HCT116 (cell line): ENCODE results near the gene RMI2. TPM values are rescaled to one million over a fixed set of nuclear protein-coding genes. Genes with fewer than 3 reads are reported as not detected.

ENCODE experiments used
- ATAC-seq: fragments of 200-7000 bp; cut with Tn5 transposase; 2 replicates; pipeline ENCODE4 v1.9.1; 2020; ENCODE audit warnings: mild to moderate bottlenecking, moderate library complexity
- BruUV-seq: library from RNA; stranded (reverse); fragments of 400-500 nt; replicated peaks from 2 replicates; lab custom pipeline; 2021; lab: Mats Ljungman, UMichigan
- CTCF ChIA-PET: fragments of 300-600 bp; sonication (Branson Sonifier 250); formaldehyde crosslinking; loops from one replicate; lab custom pipeline; 2021; ENCODE audit warnings: antibody characterized with exemption; lab: Charles Lee
- POLR2A ChIA-PET: fragments of 300-600, 350-600 bp; sonication (Branson Sonifier 250); formaldehyde crosslinking; loops from one replicate; lab custom pipeline; 2021; ENCODE audit warnings: antibody characterized with exemption; lab: Charles Lee
- RAD21 ChIA-PET, 2 experiments: fragments of 300-600 bp; sonication (Branson Sonifier 250); formaldehyde crosslinking; loops; one replicate each; lab custom pipeline; 2023; ENCODE audit warnings: low total read pairs in 2 of 2; ENCODE audit not compliant: uncharacterized antibody in 2 of 2, unreplicated experiment in 2 of 2, low non-redundant PET in 1 of 2; lab: Charles Lee
- DNase-seq: peaks from one replicate; pipeline ENCODE4 v3.0.0-alpha.2; 2010; ENCODE audit warnings: low read depth, low spot score
- H2AFZ ChIP-seq: fragments of 200-600 bp; shearing (Covaris generic), sonication (generic); 2 replicates; pipeline ENCODE4 v1.6.1; 2017; ENCODE audit warnings: low read depth, mixed run types, mixed read lengths, antibody characterized with exemption, low read length; ENCODE audit not compliant: poor library complexity, severe bottlenecking
- H3K27ac ChIP-seq: 2 replicates; pipeline ENCODE4 v1.5.1; 2012; ENCODE audit warnings: low read depth, low read length
- H3K27me3 ChIP-seq: fragments of 200-600 bp; sonication (generic); 2 replicates; pipeline ENCODE4 v1.6.1; 2016; ENCODE audit warnings: mixed run types, low read length, mixed read lengths; ENCODE audit not compliant: insufficient read depth
- H3K36me3 ChIP-seq, 2 experiments: fragments of 200-500 bp in 1 of 2; fragments of 200-600 bp in 1 of 2; sonication (Bioruptor generic) in 1 of 2; sonication (generic) in 1 of 2; 2 replicates each; pipeline versions ENCODE4 v1.5.1 to v1.6.1; 2014 to 2016; ENCODE audit warnings: low read length in 2 of 2, inconsistent platforms in 1 of 2, mixed read lengths in 1 of 2, mixed run types in 1 of 2; ENCODE audit not compliant: insufficient read depth in 2 of 2, control insufficient read depth in 1 of 2
- H3K4me1 ChIP-seq, 2 experiments: fragments of 200-600 bp in 1 of 2; sonication (generic) in 1 of 2; 2 replicates each; pipeline versions ENCODE4 v1.5.1 to v1.6.1; 2012 to 2017; ENCODE audit warnings: low read length in 2 of 2, inconsistent platforms in 1 of 2, mild to moderate bottlenecking in 1 of 2, mixed read lengths in 1 of 2, mixed run types in 1 of 2, moderate library complexity in 1 of 2; ENCODE audit not compliant: insufficient read depth in 2 of 2, control insufficient read depth in 1 of 2
- H3K4me2 ChIP-seq: fragments of 200-600 bp; sonication (generic); 2 replicates; pipeline ENCODE4 v1.6.1; 2017; ENCODE audit warnings: mixed run types, low read length, mixed read lengths
- H3K4me3 ChIP-seq, 2 experiments: fragments of 200-600 bp in 1 of 2; sonication (generic) in 1 of 2; replicated peaks in 1 of 2; 2 replicates each; pipeline ENCODE4 v1.5.1; 2011 to 2016; ENCODE audit warnings: low read length in 2 of 2, control low read depth in 1 of 2, low read depth in 1 of 2, mild to moderate bottlenecking in 1 of 2, mixed read lengths in 1 of 2, mixed run types in 1 of 2
- H3K79me2 ChIP-seq: fragments of 200-600 bp; sonication (generic); 2 replicates; pipeline ENCODE4 v1.6.1; 2017; ENCODE audit warnings: mild to moderate bottlenecking, mixed run types, low read length, moderate library complexity, mixed read lengths; ENCODE audit not compliant: insufficient read depth
- H3K9ac ChIP-seq: fragments of 200-600 bp; sonication (generic); 2 replicates; pipeline ENCODE4 v1.6.1; 2016; ENCODE audit warnings: low read length, mixed read lengths
- H3K9me2 ChIP-seq: fragments of 200-600 bp; sonication (generic), shearing (Covaris generic); 2 replicates; pipeline ENCODE4 v1.6.1; 2017; ENCODE audit warnings: mixed run types, mild to moderate bottlenecking, moderate library complexity; ENCODE audit not compliant: insufficient read depth
- H3K9me3 ChIP-seq, 2 experiments: fragments of 200-500 bp in 1 of 2; fragments of 200-600 bp in 1 of 2; sonication (Bioruptor generic) in 1 of 2; sonication (generic) in 1 of 2; 2 replicates each; pipeline ENCODE4 v1.6.1; 2014 to 2017; ENCODE audit warnings: low read length in 2 of 2, mixed read lengths in 2 of 2, inconsistent platforms in 1 of 2, low read depth in 1 of 2, mild to moderate bottlenecking in 1 of 2, mixed run types in 1 of 2, moderate library complexity in 1 of 2; ENCODE audit not compliant: control insufficient read depth in 1 of 2, insufficient read depth in 1 of 2
- H4K20me1 ChIP-seq: fragments of 200-600 bp; sonication (generic), shearing (Covaris generic); 2 replicates; pipeline ENCODE4 v1.6.1; 2017; ENCODE audit warnings: mixed run types, mild to moderate bottlenecking, moderate library complexity; ENCODE audit not compliant: insufficient read depth
- ATF3 ChIP-seq: IDR thresholded peaks from 2 replicates; pipeline ENCODE4 v1.6.1; 2012
- CEBPB ChIP-seq: IDR thresholded peaks from 2 replicates; pipeline ENCODE4 v1.6.1; 2012; ENCODE audit warnings: low read depth
- EZH2 ChIP-seq: fragments of 200-600 bp; sonication (generic); IDR thresholded peaks from 2 replicates; pipeline ENCODE4 v1.6.1; 2017; ENCODE audit warnings: antibody characterized with exemption, mixed run types
- FOSL1 ChIP-seq: IDR thresholded peaks from 2 replicates; pipeline ENCODE4 v1.6.1; 2012; ENCODE audit warnings: low read depth
- JUND ChIP-seq: IDR thresholded peaks from 2 replicates; pipeline ENCODE4 v1.6.1; 2012
- RAD21 ChIP-seq: IDR thresholded peaks from 2 replicates; pipeline ENCODE4 v1.6.1; 2012; ENCODE audit warnings: low read depth, mild to moderate bottlenecking
- YY1 ChIP-seq: IDR thresholded peaks from 2 replicates; pipeline ENCODE4 v1.6.1; 2011; ENCODE audit warnings: low read length, low read depth, moderate library complexity, mild to moderate bottlenecking; ENCODE audit not compliant: insufficient replicate concordance; ENCODE audit errors: extremely low read depth
- ZFX ChIP-seq: fragments of 450-650 bp; IDR thresholded peaks from 2 replicates; pipeline ENCODE4 v1.6.1; 2017
- ZNF274 ChIP-seq: fragments of 200-500 bp; sonication (Bioruptor generic); IDR thresholded peaks from 2 replicates; pipeline ENCODE4 v1.6.1; 2014; ENCODE audit warnings: mild to moderate bottlenecking, low read depth, low read length, inconsistent platforms
- intact Hi-C: fragments of 100-400 bp; cut with micrococcal nuclease; formaldehyde crosslinking; loops from 2 replicates; pipeline ENCODE4 v1.10.0; 2022
- total RNA-seq: library from RNA; stranded (reverse); gene quantifications from one replicate; pipeline ENCODE4 v1.2.1, GENCODE V29; 2021; ENCODE audit not compliant: unreplicated experiment
- TF ChIP-seq, protein P1 (sequence below): IDR thresholded peaks from 2 replicates; pipeline ENCODE4 v1.6.1; 2011; ENCODE audit warnings: mild to moderate bottlenecking, low read length, moderate library complexity; ENCODE audit not compliant: insufficient replicate concordance; ENCODE audit errors: extremely low read depth

RMI2 gene
- total RNA-seq, 1 experiment from 2014 or later: 19.9 TPM

DNA sequence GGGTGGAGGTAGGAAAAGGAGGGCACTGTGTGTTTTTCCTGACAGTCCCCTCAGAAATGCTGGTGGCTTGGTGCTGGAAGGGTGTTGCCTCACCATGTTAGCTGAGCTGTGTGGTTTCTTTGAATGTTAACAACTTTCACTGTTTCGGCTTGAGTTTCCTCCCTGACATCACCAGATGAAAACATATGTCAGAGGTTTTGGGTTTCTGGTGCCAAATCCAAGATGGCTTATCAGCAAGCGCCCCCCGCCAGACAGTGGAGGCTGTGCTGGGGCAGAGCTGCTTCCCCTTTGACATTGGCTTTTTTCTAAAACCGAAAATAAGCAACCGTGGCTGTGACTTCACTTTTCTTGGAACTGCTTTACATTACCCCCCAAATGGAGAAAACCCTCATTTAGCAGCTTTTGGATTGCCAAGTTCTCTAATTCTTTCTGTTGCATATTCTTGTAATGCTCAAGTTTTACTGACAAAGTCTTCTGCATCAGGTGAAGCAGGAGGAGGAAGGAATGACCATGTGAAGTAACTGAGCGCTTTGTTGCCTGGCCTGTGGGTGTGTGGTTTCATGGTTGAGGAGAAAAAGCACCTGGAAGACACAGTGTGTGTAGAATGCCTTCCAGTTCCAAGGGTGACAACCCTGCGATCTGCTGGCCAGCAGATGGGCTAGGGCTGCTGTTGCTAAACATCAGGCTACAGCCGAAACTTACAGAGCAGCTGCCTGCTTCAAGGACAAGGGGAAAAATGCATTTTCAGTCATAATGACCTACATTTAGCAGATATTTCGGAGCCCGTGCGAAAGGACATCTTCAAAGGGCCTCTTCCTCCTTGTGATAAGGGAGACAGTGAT, 9.7 kb downstream of the RMI2 start:
- H3K36me3 ChIP-seq: no peaks in the 10 kb centered on the region
- no peak overlapping the region for H3K27ac ChIP-seq
- ChIA-PET POLR2A (no interaction called here), RAD21 (no interaction called here), CTCF (interaction anchor here (1.6 kb wide), 1 partner anchor 99 kb away, joined by 5 read pairs; the partner anchor contains the start of gene SOCS1)
- no peaks in the 10 kb centered on the region for H3K27me3 ChIP-seq
- H4K20me1 ChIP-seq: no peaks in the 10 kb centered on the region
- no peaks in the 10 kb centered on the region for H3K79me2 ChIP-seq
- H3K4me2 ChIP-seq: no peak overlapping the region
- intact Hi-C loops: no loop called here
- no TSS peak for BruUV-seq
- no peak overlapping the region for H3K9ac ChIP-seq
- H3K4me1 ChIP-seq: peaks cover 32 to 39% of the 10 kb centered on the region in 2 experiments
- TF ChIP-seq, protein P1, sequence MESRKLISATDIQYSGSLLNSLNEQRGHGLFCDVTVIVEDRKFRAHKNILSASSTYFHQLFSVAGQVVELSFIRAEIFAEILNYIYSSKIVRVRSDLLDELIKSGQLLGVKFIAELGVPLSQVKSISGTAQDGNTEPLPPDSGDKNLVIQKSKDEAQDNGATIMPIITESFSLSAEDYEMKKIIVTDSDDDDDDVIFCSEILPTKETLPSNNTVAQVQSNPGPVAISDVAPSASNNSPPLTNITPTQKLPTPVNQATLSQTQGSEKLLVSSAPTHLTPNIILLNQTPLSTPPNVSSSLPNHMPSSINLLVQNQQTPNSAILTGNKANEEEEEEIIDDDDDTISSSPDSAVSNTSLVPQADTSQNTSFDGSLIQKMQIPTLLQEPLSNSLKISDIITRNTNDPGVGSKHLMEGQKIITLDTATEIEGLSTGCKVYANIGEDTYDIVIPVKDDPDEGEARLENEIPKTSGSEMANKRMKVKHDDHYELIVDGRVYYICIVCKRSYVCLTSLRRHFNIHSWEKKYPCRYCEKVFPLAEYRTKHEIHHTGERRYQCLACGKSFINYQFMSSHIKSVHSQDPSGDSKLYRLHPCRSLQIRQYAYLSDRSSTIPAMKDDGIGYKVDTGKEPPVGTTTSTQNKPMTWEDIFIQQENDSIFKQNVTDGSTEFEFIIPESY: no peak
- TF ChIP-seq FOSL1 (no peak), EZH2 (no peak), ATF3 (no peak), ZFX (no peak), JUND (no peak), ZNF274 (no peak), YY1 (no peak), RAD21 (no peak), CEBPB (no peak)
- no peak for DNase-seq
- H3K9me3 ChIP-seq: no peaks in the 10 kb centered on the region
- H3K4me3 ChIP-seq: no peak overlapping the region
- no peaks in the 10 kb centered on the region for H3K9me2 ChIP-seq
- H2AFZ ChIP-seq: no peak overlapping the region
- no peak for ATAC-seq
